Subcutaneous abdominal adipose tissue (tissue), 5 donors: ENCODE measurements around the gene ARIH1.
"Not testable (repeated sequence)": the region's sequence is repeated elsewhere in the genome, so short reads cannot be mapped to it uniquely, and the experiment has no call there.

Source experiments
- H3K27ac ChIP-seq: one replicate; pipeline ENCODE4 v1.7.0; 2013; ENCODE audit warnings: low read depth, mild to moderate bottlenecking, inconsistent platforms, low read length, moderate library complexity
- H3K27me3 ChIP-seq, 5 donors: one replicate each; pipeline ENCODE4 v1.7.0; 2013; ENCODE audit warnings: low read length in 5 of 5, inconsistent platforms in 1 of 5; ENCODE audit not compliant: control insufficient read depth in 5 of 5, insufficient read depth in 4 of 5
- H3K36me3 ChIP-seq, 5 donors: one replicate each; pipeline ENCODE4 v1.7.0; 2013; ENCODE audit warnings: low read length in 5 of 5; ENCODE audit not compliant: control insufficient read depth in 5 of 5, insufficient read depth in 5 of 5
- H3K4me1 ChIP-seq, 5 donors: one replicate each; pipeline ENCODE4 v1.7.0; 2013; ENCODE audit warnings: low read length in 5 of 5, mild to moderate bottlenecking in 3 of 5, moderate library complexity in 1 of 5; ENCODE audit not compliant: control insufficient read depth in 5 of 5, insufficient read depth in 5 of 5
- H3K4me3 ChIP-seq, 5 donors: one replicate each; pipeline ENCODE4 v1.7.0; 2013; ENCODE audit warnings: low read length in 5 of 5, low read depth in 1 of 5
- H3K9ac ChIP-seq, 5 donors: one replicate each; pipeline ENCODE4 v1.7.0; 2013; ENCODE audit warnings: low read length in 5 of 5, mild to moderate bottlenecking in 4 of 5, moderate library complexity in 3 of 5
- H3K9me3 ChIP-seq, 5 donors: one replicate each; pipeline ENCODE4 v1.7.0; 2013; ENCODE audit warnings: low read length in 5 of 5; ENCODE audit not compliant: control insufficient read depth in 5 of 5
- donor health status: healthy.
- donor health status: healthy.
- donor health status: healthy.
- donor health status: healthy.
- donor health status: healthy.

The ARIH1 gene

GRCh38 chr15:72463702-72464101 is 10.4 kb upstream of the ARIH1 start:
- Histone ChIP-seq H3K36me3 (no peaks in the 10 kb centered on the region), H3K4me3 (no peak overlapping the region), H3K4me1 (peaks cover 0 to 9% (median 5%) of the 10 kb centered on the region in 5 donors), H3K9me3 (no peaks in the 10 kb centered on the region), H3K27me3 (no peaks in the 10 kb centered on the region), H3K9ac (no peak overlapping the region), H3K27ac (no peak overlapping the region)

DNA sequence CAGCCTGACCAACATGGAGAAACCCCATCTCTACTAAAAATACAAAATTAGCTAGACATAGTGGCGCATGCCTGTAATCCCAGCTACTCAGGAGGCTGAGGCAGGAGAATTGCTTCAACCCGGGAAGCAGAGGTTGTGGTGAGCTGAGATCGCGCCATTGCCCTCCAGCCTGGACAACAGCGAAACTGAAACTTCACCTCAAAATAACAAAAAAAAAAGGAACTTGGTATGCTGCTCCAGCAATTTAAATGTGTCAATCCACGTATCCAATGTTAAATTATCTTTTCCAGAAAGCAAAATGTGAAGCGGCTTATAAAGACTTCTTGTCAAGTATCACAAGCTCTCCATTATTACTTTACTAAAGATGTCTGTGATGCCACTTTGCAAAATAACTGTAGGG is 9.9 kb upstream of the ARIH1 start:
- H3K36me3 ChIP-seq: no peaks in the 10 kb centered on the region
- H3K27ac ChIP-seq: no peak overlapping the region
- H3K9ac ChIP-seq: no peak overlapping the region
- peak overlapping the region in 1 of 5 donors; percentile 22 for H3K4me3 ChIP-seq
- H3K4me1 ChIP-seq: peaks cover 0 to 9% (median 5%) of the 10 kb centered on the region in 5 donors
- H3K9me3 ChIP-seq: no peaks in the 10 kb centered on the region
- H3K27me3 ChIP-seq: no peaks in the 10 kb centered on the region

DNA sequence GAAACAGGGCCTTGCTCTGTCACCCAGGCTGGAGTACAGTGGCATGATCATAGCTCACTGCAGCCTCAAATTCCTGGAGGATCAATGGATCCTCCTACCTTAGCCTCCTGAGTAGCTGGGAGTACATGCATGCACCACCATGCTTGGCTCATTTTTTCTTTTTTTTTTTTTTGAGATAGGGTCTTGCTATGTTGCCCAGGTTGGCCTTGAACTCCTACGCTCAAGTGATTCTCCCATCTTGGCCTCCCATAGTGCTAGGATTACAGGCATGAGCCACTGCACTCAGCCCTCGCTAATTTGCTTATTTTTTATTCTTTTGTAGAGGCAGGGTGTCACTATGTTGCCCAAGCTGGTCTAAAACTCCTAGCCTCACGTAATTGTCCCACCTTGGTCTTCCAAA is 6.0 kb upstream of the ARIH1 start:
- Histone ChIP-seq H3K4me3 (no peak overlapping the region), H3K27me3 (no peaks in the 10 kb centered on the region), H3K9ac (no peak overlapping the region), H3K4me1 (peaks cover 2 to 7% (median 4%) of the 10 kb centered on the region in 5 donors), H3K9me3 (no peaks in the 10 kb centered on the region), H3K36me3 (peaks cover 0 to 7% (median 0%) of the 10 kb centered on the region in 5 donors), H3K27ac (no peak overlapping the region)

DNA sequence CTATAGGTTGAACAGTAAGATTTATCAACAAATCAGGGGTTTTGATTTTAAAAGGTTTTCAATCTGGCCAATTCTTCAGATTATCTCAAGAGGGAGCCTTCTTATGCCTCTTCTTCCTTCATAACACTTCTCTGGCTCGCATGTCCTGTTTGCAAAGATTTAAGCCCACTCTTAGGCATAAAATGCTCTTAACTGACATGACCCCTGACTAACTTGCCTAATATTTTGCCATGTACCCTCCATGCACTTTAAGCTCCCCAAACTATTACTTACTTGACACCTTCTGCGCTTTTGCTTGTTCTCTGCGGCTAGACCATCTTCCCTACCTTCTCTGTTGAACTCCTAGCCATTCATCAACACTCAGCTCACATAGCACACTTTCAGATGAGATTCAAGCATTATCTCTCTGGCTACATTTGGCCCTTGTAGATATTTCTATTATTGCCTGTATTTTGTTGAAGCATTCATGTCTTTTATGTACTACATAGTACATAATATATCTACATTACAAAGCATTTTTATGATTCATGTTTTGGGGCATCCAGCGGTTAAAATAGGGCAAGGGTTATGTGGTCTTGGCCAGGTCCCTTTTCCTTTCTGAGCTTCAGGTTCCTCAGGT is 1.0 kb upstream of the ARIH1 start:
- Histone ChIP-seq H3K4me3 (peak overlapping the region; percentile 80 to 96 (median 90)), H3K27ac (peak overlapping the region; percentile 100), H3K9me3 (no peaks in the 10 kb centered on the region), H3K36me3 (peaks cover 0 to 10% (median 0%) of the 10 kb centered on the region in 5 donors), H3K9ac (peak overlapping the region; percentile 94 to 100 (median 100)), H3K4me1 (peaks cover 4 to 39% (median 33%) of the 10 kb centered on the region in 5 donors), H3K27me3 (no peaks in the 10 kb centered on the region)

DNA sequence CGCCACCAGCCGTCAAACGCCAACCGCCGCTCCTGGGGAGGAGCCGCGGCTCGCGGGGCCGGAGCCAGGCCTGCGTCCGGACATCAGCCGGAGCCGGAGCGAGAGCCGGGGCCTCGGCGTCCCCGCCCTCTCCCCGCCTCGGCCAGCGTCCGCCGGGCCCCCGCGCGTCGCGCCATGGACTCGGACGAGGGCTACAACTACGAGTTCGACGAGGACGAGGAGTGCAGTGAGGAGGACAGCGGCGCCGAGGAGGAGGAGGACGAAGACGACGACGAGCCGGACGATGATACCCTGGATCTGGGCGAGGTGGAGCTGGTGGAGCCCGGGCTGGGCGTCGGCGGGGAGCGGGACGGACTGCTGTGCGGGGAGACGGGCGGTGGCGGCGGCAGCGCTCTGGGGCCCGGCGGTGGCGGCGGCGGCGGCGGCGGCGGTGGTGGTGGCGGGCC is 359 bp downstream of the ARIH1 start:
- Histone ChIP-seq H3K9ac (peak overlapping the region in 4 of 5 donors; percentile 99 to 100 (median 100)), H3K9me3 (no peaks in the 10 kb centered on the region), H3K4me1 (peaks cover 4 to 49% (median 39%) of the 10 kb centered on the region in 5 donors), H3K36me3 (peaks cover 0 to 10% (median 6%) of the 10 kb centered on the region in 5 donors), H3K27ac (peak overlapping the region; percentile 100), H3K27me3 (no peaks in the 10 kb centered on the region), H3K4me3 (peak overlapping the region; percentile 80 to 96 (median 94))

DNA sequence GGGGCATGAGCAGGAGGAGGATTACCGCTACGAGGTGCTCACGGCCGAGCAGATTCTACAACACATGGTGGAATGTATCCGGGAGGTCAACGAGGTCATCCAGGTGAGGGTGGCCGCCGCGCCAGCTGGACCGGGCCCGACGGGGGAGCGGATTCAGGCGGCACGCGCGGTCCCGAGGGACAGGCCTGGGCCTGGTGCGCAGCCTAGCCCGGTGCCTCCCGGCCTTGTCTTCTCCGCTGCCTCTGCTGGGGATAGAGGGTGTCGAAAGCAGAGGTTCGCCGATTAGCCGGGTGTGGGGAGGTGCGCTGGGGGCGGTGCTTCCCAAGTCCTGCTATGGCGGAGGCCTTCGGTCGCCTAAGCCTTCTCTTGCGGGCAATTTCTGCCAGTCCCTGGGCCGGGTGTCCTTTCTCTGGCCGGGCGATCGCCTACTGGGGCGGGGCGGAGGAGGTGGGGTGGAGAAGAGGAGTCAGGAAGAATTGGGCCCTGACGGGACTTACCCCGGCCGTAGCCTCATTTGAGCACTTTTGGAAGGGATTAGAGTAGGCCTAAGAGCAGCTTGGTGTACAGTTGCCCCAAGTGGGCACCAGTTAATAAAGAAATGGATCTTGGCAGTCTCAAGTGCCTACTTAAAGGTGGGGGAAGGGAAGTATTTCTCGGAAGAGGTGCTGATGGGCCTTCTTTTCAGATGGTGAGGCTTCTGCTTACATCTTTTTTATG is 940 bp downstream of the ARIH1 start:
- Histone ChIP-seq H3K36me3 (peaks cover 0 to 10% (median 6%) of the 10 kb centered on the region in 5 donors), H3K27ac (peak overlapping the region; percentile 100), H3K9ac (peak overlapping the region; percentile 71 to 100 (median 100)), H3K4me1 (peaks cover 4 to 49% (median 39%) of the 10 kb centered on the region in 5 donors), H3K27me3 (no peaks in the 10 kb centered on the region), H3K9me3 (no peaks in the 10 kb centered on the region), H3K4me3 (peak overlapping the region; percentile 80 to 96 (median 94))

DNA sequence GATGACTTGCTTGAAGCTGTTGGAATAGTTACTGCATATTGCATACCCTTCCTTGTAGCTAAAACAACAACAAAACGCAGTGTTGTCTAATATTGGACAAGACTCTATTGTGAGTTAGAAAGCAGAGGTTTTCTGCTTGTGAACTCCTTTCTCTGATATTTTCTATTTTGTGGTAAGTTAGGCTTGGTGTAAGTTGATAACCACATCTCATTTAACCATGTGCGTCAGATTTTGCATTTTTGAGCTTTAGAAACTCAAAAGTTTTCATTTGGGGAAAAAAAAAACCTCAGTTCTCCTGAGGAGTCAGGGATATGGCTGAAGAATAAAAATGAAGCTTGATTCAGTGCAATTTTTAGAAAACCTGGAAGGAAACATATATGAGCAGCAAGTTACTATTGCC is 1.5 kb downstream of the ARIH1 start:
- no peaks in the 10 kb centered on the region for H3K9me3 ChIP-seq
- no peaks in the 10 kb centered on the region for H3K27me3 ChIP-seq
- peaks cover 0 to 10% (median 6%) of the 10 kb centered on the region in 5 donors for H3K36me3 ChIP-seq
- H3K4me3 ChIP-seq: peak overlapping the region; percentile 80 to 96 (median 94)
- peak overlapping the region; percentile 71 to 100 (median 100) for H3K9ac ChIP-seq
- peak overlapping the region; percentile 100 for H3K27ac ChIP-seq
- H3K4me1 ChIP-seq: peaks cover 4 to 49% (median 39%) of the 10 kb centered on the region in 5 donors

DNA sequence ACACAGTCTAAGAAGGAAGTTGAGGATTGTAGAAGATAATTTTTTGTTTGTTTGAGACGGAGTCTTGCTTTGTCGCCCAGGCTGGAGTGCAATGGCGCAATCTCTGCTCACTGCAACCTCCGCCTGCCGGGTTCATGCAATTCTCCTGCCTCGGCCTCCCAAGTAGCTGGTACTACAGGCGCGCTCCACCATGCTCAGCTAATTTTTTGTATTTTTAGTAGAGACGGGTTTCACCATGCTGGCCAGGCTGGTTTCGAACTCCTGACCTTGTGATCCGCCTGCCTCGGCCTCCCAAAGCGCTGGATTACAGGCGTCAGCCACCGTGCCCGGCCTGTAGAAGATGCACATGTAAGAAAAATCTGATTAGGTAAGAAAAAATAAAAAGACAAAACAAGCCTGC is 2.2 kb downstream of the ARIH1 start:
- H3K9ac ChIP-seq: peak overlapping the region in 2 of 5 donors; percentile 100
- H3K4me1 ChIP-seq: peaks cover 4 to 53% (median 45%) of the 10 kb centered on the region in 5 donors
- peak overlapping the region; percentile 80 to 96 (median 94) for H3K4me3 ChIP-seq
- peak overlapping the region; percentile 100 for H3K27ac ChIP-seq
- H3K36me3 ChIP-seq, H3K9me3 ChIP-seq, H3K27me3 ChIP-seq: not testable (repeated sequence)

DNA sequence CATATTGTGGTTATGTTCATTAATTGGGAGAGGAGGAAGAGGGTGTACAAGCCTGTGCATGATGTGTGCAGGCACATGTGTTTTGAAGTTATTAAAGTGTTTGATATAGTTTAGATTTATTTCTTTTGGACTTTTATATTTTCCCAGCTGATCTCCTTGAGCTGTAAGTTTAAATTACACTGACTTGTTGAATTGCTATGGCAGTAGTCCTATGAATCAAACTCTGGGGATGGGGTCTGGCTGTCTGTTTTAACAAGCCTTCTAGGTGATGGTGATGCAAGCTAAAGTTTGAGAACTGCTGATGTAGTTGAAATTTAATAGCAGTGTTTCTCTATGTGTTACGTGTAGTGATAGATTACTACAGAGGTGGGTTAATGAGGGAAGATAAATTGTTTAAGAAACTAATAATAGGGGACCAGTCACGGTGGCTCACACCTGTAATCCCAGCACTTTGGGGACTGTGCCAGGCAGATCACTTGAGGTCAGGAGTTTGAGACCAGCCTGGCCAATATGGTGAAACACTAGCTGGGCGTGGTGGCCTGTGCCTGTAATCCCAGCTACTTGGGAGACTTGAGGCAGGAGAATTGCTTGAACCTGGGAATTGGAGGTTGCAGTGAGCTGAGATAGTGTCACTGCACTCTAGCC is 7.0 kb downstream of the ARIH1 start:
- Histone ChIP-seq H3K4me3 (no peak overlapping the region), H3K27ac (no peak overlapping the region), H3K9ac (no peak overlapping the region), H3K27me3 (no peaks in the 10 kb centered on the region), H3K4me1 (peaks cover 3 to 54% (median 50%) of the 10 kb centered on the region in 5 donors), H3K36me3 (peaks cover 0 to 6% (median 3%) of the 10 kb centered on the region in 5 donors), H3K9me3 (no peaks in the 10 kb centered on the region)

DNA sequence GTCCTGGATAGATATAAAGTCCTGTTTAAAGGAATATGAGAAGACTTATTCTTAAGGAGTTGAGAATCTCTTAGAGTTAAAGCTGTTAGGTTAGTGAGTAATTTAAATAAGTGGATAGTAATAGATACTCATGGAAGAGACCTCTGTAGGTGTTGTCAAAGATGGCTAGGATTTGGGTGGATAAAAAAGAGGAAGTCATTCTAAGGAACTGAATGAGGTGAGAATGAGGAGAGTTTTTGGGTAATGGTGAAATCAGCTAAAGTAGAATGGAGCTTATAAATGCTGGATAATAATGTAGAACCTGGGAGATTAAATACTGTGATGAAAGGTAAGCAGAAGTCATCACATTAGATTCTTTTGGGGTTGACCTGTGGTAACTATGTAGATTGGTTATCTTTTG is 8.1 kb downstream of the ARIH1 start:
- Histone ChIP-seq H3K27me3 (no peaks in the 10 kb centered on the region), H3K4me1 (peaks cover 1 to 47% (median 39%) of the 10 kb centered on the region in 5 donors), H3K4me3 (no peak overlapping the region), H3K36me3 (peaks cover 0 to 6% (median 3%) of the 10 kb centered on the region in 5 donors), H3K9me3 (no peaks in the 10 kb centered on the region), H3K27ac (no peak overlapping the region), H3K9ac (no peak overlapping the region)
